Measurements from ENCODE around the gene PLEKHH1.

The PLEKHH1 gene

DNA sequence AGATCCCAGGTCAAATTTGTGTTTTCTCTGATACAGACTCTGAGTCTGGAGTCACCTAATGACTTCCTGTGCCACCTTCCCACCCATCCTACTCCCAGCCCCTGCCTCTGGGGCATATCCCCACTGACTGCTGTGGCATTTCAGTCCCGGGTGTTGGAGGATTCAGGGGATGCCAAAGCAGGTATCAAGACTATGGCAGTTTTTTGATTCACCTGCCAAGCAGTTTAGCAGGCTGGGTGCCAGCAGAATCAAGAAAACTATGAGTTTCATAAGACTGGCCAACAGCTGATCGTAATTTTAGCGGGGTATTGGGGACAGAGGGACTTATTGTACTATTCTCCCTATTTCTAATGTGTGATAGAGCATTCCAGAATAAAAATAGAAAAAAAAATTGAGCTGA is 4.6 kb downstream of the PLEKHH1 start (continued):
- TF ChIP-seq, protein P1, sequence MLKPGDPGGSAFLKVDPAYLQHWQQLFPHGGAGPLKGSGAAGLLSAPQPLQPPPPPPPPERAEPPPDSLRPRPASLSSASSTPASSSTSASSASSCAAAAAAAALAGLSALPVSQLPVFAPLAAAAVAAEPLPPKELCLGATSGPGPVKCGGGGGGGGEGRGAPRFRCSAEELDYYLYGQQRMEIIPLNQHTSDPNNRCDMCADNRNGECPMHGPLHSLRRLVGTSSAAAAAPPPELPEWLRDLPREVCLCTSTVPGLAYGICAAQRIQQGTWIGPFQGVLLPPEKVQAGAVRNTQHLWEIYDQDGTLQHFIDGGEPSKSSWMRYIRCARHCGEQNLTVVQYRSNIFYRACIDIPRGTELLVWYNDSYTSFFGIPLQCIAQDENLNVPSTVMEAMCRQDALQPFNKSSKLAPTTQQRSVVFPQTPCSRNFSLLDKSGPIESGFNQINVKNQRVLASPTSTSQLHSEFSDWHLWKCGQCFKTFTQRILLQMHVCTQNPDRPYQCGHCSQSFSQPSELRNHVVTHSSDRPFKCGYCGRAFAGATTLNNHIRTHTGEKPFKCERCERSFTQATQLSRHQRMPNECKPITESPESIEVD (tag by site-specific recombination; IDR thresholded peaks at IDR 0.05) = no peak

DNA sequence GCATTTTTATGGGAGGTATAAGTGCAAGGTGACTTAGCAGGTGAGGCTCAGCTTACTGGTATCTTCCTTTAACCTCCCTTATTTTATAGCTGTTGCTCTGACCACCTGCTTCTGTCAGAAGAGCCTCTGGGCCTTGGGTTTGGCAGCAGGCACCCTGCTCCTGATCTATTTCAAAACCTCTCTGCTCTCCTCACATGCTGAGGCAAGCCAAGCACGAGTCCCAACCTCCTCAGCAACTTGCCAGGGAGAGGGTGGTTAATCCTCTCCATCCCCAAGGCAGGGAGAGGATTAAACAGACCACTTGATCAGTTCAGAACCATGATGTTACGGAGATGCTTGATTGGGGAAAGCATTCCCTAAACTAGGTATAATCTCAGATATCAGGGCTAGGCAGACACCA is 5.4 kb downstream of the PLEKHH1 start:
- Histone ChIP-seq H3K9me3 (ENCODE audit: control insufficient read depth, insufficient read depth, low read depth, low read length) (no peaks in the 10 kb centered on the region), H3K4me1 (ENCODE audit: control insufficient read depth, insufficient read depth, low read length) (no peaks in the 10 kb centered on the region), H3K36me3 (ENCODE audit: control insufficient read depth in 2 of 2, insufficient read depth in 1 of 2, low read length in 2 of 2) (peaks cover 4 to 13% of the 10 kb centered on the region in 2 experiments; a peak in 2 of 3 replicates), H3K27ac (ENCODE audit: extremely low read depth, low read depth, low read length) (no peak overlapping the region), H3K4me3 (ENCODE audit: low read depth, low read length) (no peak overlapping the region)
- ChIA-PET CTCF (interaction anchor here (0.6 to 6.2 kb wide), 2 partner anchors 12 to 141 kb away, joined by 3 to 33 read pairs; no protein-coding TSS in a partner anchor), POLR2A (interaction anchor here (0.6 kb wide), 1 partner anchor 193 kb away, joined by 3 read pairs; no protein-coding TSS in a partner anchor)
- TF ChIP-seq, protein P2, sequence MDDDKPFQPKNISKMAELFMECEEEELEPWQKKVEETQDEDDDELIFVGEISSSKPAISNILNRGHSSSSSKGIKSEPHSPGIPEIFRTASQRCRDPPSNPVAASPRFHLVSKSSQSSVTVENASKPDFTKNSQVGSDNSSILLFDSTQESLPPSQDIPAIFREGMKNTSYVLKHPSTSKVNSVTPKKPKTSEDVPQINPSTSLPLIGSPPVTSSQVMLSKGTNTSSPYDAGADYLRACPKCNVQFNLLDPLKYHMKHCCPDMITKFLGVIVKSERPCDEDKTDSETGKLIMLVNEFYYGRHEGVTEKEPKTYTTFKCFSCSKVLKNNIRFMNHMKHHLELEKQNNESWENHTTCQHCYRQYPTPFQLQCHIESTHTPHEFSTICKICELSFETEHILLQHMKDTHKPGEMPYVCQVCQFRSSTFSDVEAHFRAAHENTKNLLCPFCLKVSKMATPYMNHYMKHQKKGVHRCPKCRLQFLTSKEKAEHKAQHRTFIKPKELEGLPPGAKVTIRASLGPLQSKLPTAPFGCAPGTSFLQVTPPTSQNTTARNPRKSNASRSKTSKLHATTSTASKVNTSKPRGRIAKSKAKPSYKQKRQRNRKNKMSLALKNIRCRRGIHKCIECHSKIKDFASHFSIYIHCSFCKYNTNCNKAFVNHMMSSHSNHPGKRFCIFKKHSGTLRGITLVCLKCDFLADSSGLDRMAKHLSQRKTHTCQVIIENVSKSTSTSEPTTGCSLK (tag by site-specific recombination; IDR thresholded peaks at IDR 0.05) = no peak
- TF ChIP-seq, protein P3, sequence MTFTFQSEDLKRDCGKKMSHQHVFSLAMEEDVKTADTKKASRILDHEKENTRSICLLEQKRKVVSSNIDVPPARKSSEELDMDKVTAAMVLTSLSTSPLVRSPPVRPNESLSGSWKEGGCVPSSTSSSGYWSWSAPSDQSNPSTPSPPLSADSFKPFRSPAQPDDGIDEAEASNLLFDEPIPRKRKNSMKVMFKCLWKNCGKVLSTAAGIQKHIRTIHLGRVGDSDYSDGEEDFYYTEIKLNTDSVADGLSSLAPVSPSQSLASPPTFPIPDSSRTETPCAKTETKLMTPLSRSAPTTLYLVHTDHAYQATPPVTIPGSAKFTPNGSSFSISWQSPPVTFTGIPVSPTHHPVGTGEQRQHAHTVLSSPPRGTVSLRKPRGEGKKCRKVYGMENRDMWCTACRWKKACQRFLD (tag by site-specific recombination; IDR thresholded peaks at IDR 0.05) = no peak
- TF ChIP-seq ZNF529 (tag by site-specific recombination; IDR thresholded peaks at IDR 0.05; ENCODE audit: insufficient replicate concordance) = no peak
- TF ChIP-seq ZNF274 (IDR thresholded peaks at IDR 0.05; ENCODE audit: low read length) = no peak
- no peak for TF ChIP-seq ZNF274 (tag by site-specific recombination; IDR thresholded peaks at IDR 0.05; ENCODE audit: borderline replicate concordance)
- no peak for TF ChIP-seq HOXA7 (CRISPR knock-in tag; IDR thresholded peaks at IDR 0.05; ENCODE audit: borderline replicate concordance)
- TF ChIP-seq GLI2 (tag by site-specific recombination; IDR thresholded peaks at IDR 0.05; ENCODE audit: borderline replicate concordance, low read depth) = no peak
- TF ChIP-seq, protein P4, sequence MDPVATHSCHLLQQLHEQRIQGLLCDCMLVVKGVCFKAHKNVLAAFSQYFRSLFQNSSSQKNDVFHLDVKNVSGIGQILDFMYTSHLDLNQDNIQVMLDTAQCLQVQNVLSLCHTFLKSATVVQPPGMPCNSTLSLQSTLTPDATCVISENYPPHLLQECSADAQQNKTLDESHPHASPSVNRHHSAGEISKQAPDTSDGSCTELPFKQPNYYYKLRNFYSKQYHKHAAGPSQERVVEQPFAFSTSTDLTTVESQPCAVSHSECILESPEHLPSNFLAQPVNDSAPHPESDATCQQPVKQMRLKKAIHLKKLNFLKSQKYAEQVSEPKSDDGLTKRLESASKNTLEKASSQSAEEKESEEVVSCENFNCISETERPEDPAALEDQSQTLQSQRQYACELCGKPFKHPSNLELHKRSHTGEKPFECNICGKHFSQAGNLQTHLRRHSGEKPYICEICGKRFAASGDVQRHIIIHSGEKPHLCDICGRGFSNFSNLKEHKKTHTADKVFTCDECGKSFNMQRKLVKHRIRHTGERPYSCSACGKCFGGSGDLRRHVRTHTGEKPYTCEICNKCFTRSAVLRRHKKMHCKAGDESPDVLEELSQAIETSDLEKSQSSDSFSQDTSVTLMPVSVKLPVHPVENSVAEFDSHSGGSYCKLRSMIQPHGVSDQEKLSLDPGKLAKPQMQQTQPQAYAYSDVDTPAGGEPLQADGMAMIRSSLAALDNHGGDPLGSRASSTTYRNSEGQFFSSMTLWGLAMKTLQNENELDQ (tag by site-specific recombination; IDR thresholded peaks at IDR 0.05; ENCODE audit: low read depth) = no peak
- TF ChIP-seq ZNF138 (tag by site-specific recombination; IDR thresholded peaks at IDR 0.05; ENCODE audit: borderline replicate concordance) = no peak
- TF ChIP-seq, protein P5, sequence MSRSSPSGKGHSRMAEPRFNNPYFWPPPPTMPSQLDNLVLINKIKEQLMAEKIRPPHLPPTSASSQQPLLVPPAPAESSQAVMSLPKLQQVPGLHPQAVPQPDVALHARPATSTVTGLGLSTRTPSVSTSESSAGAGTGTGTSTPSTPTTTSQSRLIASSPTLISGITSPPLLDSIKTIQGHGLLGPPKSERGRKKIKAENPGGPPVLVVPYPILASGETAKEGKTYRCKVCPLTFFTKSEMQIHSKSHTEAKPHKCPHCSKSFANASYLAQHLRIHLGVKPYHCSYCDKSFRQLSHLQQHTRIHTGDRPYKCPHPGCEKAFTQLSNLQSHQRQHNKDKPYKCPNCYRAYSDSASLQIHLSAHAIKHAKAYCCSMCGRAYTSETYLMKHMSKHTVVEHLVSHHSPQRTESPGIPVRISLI (tag by site-specific recombination; IDR thresholded peaks at IDR 0.05) = no peak
- no peak for TF ChIP-seq BCL11B (tag by site-specific recombination; IDR thresholded peaks at IDR 0.05; ENCODE audit: low read depth)
- no peak for TF ChIP-seq ZNF548 (tag by site-specific recombination; IDR thresholded peaks at IDR 0.05)
- no peak for TF ChIP-seq ZNF677 (tag by site-specific recombination; IDR thresholded peaks at IDR 0.05)
- no peak for TF ChIP-seq ZNF175 (tag by site-specific recombination; IDR thresholded peaks at IDR 0.05)
- TF ChIP-seq, protein P6, sequence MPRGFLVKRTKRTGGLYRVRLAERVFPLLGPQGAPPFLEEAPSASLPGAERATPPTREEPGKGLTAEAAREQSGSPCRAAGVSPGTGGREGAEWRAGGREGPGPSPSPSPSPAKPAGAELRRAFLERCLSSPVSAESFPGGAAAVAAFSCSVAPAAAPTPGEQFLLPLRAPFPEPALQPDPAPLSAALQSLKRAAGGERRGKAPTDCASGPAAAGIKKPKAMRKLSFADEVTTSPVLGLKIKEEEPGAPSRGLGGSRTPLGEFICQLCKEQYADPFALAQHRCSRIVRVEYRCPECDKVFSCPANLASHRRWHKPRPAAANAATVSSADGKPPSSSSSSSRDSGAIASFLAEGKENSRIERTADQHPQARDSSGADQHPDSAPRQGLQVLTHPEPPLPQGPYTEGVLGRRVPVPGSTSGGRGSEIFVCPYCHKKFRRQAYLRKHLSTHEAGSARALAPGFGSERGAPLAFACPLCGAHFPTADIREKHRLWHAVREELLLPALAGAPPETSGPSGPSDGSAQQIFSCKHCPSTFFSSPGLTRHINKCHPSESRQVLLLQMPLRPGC (tag by site-specific recombination; IDR thresholded peaks at IDR 0.05) = no peak
- TF ChIP-seq, protein P7, sequence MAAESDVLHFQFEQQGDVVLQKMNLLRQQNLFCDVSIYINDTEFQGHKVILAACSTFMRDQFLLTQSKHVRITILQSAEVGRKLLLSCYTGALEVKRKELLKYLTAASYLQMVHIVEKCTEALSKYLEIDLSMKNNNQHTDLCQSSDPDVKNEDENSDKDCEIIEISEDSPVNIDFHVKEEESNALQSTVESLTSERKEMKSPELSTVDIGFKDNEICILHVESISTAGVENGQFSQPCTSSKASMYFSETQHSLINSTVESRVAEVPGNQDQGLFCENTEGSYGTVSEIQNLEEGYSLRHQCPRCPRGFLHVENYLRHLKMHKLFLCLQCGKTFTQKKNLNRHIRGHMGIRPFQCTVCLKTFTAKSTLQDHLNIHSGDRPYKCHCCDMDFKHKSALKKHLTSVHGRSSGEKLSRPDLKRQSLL (tag by site-specific recombination; IDR thresholded peaks at IDR 0.05) = no peak
- TF ChIP-seq TCF7L2 (IDR thresholded peaks at IDR 0.05; ENCODE audit: borderline replicate concordance, low read depth, low read length) = no peak
- no peak for TF ChIP-seq ZNF776 (tag by site-specific recombination; IDR thresholded peaks at IDR 0.05; ENCODE audit: borderline replicate concordance)
- no peak for TF ChIP-seq HOXC10 (CRISPR knock-in tag; IDR thresholded peaks at IDR 0.05)
- no peak for TF ChIP-seq ZFP3 (tag by site-specific recombination; IDR thresholded peaks at IDR 0.05; ENCODE audit: low read depth)
